ENCODE data around the gene MYLK2.

MYLK2 gene

DNA sequence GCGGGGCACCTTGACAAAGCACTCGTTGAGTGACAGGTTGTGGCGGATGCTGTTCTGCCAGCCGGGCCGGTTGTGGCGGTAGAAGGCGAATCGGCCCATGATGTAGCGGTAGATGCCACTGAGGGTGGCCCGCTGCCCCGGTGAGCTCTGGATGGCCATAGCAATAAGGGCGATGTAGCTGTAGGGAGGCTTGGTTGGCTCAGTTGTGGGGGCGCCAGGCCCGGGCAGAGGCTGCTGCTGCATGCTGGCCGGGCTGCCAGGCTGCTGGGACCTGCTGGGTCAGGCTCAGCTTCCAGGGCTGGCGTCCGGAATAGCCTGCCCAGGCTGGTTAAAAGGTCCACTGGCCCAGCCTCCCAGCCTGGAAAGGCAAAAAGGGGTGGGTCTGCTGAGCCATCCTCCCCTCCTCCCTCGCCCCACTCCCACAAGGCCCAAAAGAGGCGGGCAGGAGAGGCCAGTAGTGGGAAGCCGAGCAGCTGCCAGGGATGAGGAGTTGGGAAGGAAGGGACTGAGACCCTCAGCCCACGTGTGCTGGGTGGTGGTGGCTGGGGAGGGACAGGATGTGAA lies 26.2 kb downstream of the MYLK2 start, which contains the start of gene FOXS1:
Gene FOXS1 (minus strand): TSS at position 305 of the 564 bp plus-strand sequence. CDS start 62 bp downstream, at position 243.
- Histone ChIP-seq H3K4me3 (ENCODE audit: low read depth in 1 of 2, low read length in 1 of 2) (no peak within 1 kb of the TSS), H3K36me3 (no peaks in the 10 kb centered on the region), H3K27me3 (peaks cover 28% of the 10 kb centered on the region), H3K4me1 (ENCODE audit: control insufficient read depth in 1 of 2, insufficient read depth in 1 of 2, low read depth in 1 of 2, low read length in 1 of 2) (no peaks in the 10 kb centered on the region), H3K9me3 (no peaks in the 10 kb centered on the region), H3K27ac (no peak within 1 kb of the TSS)
- TF ChIP-seq, protein P1, sequence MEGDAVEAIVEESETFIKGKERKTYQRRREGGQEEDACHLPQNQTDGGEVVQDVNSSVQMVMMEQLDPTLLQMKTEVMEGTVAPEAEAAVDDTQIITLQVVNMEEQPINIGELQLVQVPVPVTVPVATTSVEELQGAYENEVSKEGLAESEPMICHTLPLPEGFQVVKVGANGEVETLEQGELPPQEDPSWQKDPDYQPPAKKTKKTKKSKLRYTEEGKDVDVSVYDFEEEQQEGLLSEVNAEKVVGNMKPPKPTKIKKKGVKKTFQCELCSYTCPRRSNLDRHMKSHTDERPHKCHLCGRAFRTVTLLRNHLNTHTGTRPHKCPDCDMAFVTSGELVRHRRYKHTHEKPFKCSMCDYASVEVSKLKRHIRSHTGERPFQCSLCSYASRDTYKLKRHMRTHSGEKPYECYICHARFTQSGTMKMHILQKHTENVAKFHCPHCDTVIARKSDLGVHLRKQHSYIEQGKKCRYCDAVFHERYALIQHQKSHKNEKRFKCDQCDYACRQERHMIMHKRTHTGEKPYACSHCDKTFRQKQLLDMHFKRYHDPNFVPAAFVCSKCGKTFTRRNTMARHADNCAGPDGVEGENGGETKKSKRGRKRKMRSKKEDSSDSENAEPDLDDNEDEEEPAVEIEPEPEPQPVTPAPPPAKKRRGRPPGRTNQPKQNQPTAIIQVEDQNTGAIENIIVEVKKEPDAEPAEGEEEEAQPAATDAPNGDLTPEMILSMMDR (IDR thresholded peaks at IDR 0.05) = no peak

DNA sequence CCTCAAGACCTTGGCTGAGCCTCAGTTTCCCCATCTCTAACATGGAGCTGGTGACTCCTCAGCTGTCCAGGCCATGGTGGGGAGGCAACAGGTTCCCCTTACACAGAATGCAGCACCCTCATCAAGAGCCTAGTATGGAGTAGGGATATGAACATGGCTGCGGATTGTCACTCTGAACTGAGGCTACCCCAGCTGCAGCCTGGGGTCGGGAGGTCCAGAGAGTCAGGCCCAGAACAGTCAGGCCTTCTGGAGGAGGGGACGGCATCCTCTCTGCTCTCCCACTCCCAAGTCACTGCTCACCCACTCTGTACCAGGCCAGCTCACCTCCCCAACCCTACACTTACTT lies 27.6 kb downstream of the MYLK2 start:
- TF ChIP-seq, protein P1 (IDR thresholded peaks at IDR 0.05) = peak; percentile 49
- H3K36me3 ChIP-seq = no peaks in the 10 kb centered on the region
- peaks cover 42% of the 10 kb centered on the region for H3K27me3 ChIP-seq
- no peak overlapping the region for H3K4me3 ChIP-seq (ENCODE audit: low read depth in 1 of 2, low read length in 1 of 2)
- H3K4me1 ChIP-seq (ENCODE audit: control insufficient read depth in 1 of 2, insufficient read depth in 1 of 2, low read depth in 1 of 2, low read length in 1 of 2) = no peaks in the 10 kb centered on the region
- no peaks in the 10 kb centered on the region for H3K9me3 ChIP-seq
- no peak overlapping the region for H3K27ac ChIP-seq

DNA sequence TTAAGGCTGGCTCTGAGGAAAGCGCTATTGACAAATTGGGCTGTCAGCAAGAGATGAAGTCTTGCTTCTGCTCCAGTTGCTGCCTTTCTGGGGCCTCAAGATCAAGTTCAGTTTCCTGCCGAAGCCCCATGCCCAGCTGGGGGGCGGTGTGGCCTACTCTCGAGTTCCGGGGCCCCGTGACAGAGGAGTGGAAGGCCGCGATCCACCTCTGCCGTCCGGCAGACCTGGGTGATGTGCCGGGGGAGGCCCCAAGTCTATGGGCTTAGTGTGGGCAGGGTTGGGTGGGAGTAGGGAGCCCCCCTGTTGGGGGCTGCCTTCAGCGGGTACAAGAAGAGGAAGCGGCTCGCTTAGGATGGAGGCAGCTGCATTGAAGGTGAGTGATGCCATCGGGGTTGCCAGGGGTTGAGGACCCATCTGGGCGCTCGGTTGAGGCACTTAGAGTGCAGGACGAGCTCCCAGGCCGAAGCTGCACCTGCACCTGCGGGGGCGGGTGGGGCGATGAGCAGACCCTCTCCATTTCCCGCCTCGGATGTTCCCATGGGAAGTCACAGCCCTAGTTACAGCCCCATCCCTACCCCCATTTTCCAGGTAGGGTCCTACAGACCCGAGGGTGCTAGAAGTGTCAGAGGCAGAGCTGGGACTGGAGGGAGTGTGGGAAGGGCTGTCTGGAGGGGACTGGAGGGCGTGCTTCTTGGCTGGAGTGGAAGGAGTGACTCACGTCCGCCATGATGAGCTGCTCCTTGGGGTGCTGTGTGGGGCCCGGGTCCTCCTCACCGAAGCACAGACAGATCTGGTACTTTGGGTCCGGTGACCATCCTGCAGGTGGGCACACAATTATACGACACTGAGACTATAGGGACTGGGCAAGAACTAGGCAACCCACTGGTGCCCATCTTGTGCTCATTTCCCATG lies 29.2 kb downstream of the MYLK2 start:
- no peaks in the 10 kb centered on the region for H3K4me1 ChIP-seq (ENCODE audit: control insufficient read depth in 1 of 2, insufficient read depth in 1 of 2, low read depth in 1 of 2, low read length in 1 of 2)
- no peak overlapping the region for H3K27ac ChIP-seq
- H3K9me3 ChIP-seq = no peaks in the 10 kb centered on the region
- no peak overlapping the region for H3K4me3 ChIP-seq (ENCODE audit: low read depth in 1 of 2, low read length in 1 of 2)
- TF ChIP-seq, protein P1 (IDR thresholded peaks at IDR 0.05) = no peak
- H3K36me3 ChIP-seq = no peaks in the 10 kb centered on the region
- H3K27me3 ChIP-seq = peaks cover 46% of the 10 kb centered on the region

DNA sequence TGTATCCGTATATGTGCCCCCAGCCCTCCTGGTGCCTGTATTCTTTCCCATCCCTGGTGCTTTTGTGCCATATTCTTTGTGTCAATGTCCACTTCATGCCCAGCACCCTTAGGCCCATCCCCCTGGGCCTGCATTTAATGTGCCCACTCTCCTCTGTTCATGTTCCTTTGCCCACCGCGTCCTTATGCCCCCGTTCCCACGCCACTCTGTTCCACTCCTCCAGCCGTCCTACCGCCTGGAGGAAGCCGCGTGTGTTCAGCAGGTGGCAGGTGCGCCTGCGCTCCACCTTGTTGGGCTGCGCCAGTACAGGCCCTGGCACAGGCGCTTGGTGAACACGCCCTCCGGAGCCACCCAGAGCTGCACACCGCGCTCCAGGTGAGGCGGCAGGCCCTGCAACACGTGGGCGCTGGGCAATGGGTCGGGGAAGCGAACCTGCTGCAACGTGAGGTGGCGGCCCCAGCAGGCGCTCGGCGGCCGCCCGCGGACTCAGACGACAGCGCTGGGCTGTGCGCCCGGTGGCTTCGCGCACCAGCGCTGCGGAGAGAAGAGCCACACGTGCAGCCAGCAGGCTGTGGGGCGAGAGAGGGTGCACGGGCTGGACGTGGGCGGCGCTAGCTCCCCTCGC lies 30.3 kb downstream of the MYLK2 start:
- Histone ChIP-seq H3K9me3 (no peaks in the 10 kb centered on the region), H3K4me3 (ENCODE audit: low read depth in 1 of 2, low read length in 1 of 2) (no peak overlapping the region), H3K27me3 (peaks cover 49% of the 10 kb centered on the region), H3K27ac (no peak overlapping the region), H3K4me1 (ENCODE audit: control insufficient read depth in 1 of 2, insufficient read depth in 1 of 2, low read depth in 1 of 2, low read length in 1 of 2) (no peaks in the 10 kb centered on the region), H3K36me3 (no peaks in the 10 kb centered on the region)
- TF ChIP-seq, protein P1 (IDR thresholded peaks at IDR 0.05) = no peak

DNA sequence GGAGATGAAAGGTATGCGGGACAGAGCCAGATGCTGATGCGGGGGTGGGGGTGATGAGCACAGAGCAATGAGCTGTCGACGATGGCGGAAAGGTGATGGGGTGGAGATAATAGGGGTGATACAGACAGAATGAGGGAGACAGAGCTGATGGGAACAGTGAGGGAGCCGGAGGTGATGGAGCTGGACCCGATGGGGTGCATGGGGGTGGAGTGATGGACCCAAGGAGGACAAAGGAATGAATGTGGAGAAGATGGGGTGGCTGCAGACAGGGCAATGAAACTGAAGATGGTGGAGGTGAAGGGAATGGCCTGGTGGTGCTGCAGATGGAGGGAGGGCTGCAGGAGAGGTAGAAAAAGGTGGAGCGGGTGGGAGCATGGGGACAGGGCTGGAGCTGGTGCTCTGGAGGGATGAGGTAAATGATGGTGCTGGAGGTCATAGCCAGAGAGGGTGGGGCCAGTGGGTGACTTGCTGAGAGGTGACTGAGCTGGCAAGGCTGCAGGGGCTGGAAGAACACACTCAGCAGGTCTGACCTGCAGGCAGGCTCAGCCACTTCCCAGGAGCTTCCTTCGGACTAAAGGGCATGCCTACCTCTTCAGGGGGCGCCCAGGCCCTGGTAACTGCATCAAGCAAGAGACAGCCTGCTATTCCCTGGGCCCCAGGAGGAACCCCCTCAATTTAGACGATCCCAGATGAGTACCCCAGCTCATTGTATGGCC lies 32.2 kb downstream of the MYLK2 start:
- Histone ChIP-seq H3K36me3 (no peaks in the 10 kb centered on the region), H3K4me1 (ENCODE audit: control insufficient read depth in 1 of 2, insufficient read depth in 1 of 2, low read depth in 1 of 2, low read length in 1 of 2) (no peaks in the 10 kb centered on the region), H3K27me3 (peaks cover 58% of the 10 kb centered on the region), H3K4me3 (ENCODE audit: low read depth in 1 of 2, low read length in 1 of 2) (no peak overlapping the region), H3K27ac (no peak overlapping the region), H3K9me3 (no peaks in the 10 kb centered on the region)
- TF ChIP-seq, protein P1 (IDR thresholded peaks at IDR 0.05) = no peak

Data from neutrophil (primary cell).